HG03439 (cell line): ENCODE measurements around the gene PCDHGA6.

Experiments used
- ATAC-seq: cut with Tn5 transposase; IDR thresholded peaks from one replicate; pipeline ENCODE4 v1.9.1; 2021; ENCODE audit warnings: mild to moderate bottlenecking, moderate library complexity; ENCODE audit not compliant: unreplicated experiment

Gene PCDHGA6

GRCh38 chr5:141419074-141419880 lies 45.6 kb downstream of the PCDHGA6 start:
- ATAC-seq: no peak

GRCh38 chr5:141420855-141421488 lies 47.3 kb downstream of the PCDHGA6 start, which contains the start of gene PCDHGA11:
Gene PCDHGA11, plus strand, starts transcription at chr5:141421051. Its CDS starts 177 bp downstream, at chr5:141421228.
- ATAC-seq: peak; percentile 60

GRCh38 chr5:141421489-141421855 lies 47.8 kb downstream of the PCDHGA6 start:
- ATAC-seq: no peak

GRCh38 chr5:141422742-141423291 lies 49.1 kb downstream of the PCDHGA6 start:
- ATAC-seq: no peak

DNA sequence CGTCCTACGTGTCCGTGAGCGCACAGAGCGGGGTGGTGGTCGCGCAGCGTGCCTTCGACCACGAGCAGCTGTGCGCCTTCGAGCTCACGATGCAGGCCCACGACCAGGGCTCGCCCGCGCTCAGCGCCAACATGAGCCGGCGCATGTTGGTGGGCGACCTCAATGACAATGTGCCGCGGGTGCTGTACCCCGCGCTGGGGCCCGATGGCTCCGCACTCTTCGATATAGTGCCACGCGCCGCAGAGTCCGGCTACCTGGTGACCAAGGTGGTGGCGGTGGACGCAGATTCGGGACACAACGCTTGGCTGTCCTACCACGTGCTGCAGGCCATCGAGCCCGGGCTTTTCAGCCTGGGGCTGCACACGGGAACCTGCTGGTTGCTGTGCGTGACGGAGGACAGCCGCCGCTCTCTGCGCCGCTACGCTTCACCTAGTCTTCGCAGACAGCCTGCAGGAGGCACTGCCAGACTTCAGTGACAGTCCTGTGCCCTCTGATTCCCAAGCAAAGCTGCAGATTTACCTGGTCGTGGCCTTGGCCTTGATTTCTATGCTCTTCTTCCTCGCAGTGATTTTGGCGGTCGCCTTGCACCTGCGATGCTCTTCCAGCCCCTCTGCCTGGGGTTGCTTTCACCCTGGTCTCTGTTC lies 54.2 kb downstream of the PCDHGA6 start:
- ATAC-seq: no peak
